Activated gamma-delta T cell (primary cell): ENCODE measurements around the gene WTAP.
A peak's percentile ranks its signal among the peaks of the same experiment; 100 is the strongest.
"Not testable (repeated sequence)": the region's sequence is repeated elsewhere in the genome, so short reads cannot be mapped to it uniquely, and the experiment has no call there.

Experiments
- DNase-seq: peaks from one replicate; lab custom pipeline; 2025; lab: John Stamatoyannopoulos, UW

The WTAP gene

DNA sequence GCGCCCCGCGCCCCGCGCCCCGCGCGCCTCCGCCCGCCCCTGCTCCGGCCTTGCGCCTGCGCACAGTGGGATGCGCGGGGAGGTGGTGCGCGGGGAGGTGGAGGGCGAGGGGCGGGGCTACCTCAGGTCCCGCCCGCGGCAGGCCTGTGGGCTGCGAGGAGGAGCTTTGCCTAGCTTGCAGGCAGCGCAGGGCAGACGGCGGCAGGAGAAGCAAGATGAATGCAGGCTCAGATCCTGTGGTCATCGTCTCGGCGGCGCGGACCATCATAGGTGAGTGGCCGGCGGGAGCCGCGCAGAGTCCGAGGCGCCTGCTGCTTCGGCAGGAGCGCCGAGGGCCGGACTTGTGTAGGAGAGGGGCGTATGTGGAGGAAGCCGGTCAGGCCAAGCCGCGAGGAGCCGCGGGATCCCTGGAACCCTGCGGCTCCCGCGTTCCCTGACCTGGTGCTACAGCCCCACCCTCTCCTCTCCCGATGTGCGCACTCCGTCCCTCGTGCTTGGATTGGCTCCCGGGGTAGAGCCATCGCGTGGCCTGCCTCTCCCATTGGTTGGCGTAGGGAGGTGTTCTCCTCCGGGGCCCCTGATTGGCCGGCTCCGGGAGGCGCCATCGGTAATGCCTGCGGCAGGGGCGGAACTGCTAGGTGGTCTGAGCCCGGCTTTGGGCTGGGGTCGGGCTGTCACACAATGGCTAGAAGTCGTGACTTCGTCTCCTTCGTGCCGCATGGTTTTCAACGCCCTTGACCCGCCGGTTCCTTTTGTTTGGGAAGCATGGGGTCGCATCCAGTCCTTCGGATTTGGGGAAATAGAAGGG lies 34.8 kb downstream of the WTAP start, which contains the start of gene ACAT2:
Gene ACAT2 (plus strand): TSS at position 173 of the 808 bp plus-strand sequence. CDS start 43 bp downstream, at position 216.
- peak; percentile 92 for DNase-seq

DNA sequence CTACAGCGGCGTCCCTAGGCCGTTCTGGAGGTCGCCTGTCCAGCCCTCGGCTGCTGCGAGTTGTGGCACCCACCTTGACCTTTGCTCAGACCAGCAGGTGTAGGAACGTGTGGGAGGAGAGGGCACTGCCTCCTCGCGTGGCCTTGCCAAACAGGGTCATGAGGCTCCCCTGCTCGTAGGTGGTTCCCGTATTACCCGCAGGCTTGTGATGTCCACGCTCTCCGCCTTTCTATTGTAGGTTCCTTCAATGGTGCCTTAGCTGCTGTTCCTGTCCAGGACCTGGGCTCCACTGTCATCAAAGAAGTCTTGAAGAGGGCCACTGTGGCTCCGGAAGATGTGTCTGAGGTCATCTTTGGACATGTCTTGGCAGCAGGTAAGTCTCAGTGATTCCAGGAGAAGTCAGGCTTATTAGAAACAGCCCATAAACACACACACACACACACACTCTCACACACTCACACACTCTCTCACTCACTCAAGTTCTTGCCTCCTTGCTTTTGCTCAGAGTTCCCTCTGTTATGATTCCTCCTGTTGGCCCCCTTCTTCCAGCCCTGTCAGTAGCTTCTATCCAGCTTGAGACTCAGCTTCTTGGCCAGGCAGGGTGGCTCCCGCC lies 35.5 kb downstream of the WTAP start:
- no peak for DNase-seq

DNA sequence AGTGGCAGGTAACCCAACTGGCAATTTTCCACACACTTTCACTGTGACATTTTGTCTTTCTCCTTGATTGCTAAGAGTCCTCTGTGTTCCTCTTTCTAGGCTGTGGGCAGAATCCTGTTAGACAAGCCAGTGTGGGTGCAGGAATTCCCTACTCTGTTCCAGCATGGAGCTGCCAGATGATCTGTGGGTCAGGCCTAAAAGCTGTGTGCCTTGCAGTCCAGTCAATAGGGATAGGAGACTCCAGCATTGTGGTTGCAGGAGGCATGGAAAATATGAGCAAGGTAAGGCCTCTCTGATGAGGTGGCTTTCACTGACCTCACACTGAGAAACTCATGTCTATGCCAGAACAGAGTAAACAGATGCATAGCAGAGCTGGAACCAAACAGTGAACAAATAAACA lies 39.6 kb downstream of the WTAP start:
- no peak for DNase-seq

DNA sequence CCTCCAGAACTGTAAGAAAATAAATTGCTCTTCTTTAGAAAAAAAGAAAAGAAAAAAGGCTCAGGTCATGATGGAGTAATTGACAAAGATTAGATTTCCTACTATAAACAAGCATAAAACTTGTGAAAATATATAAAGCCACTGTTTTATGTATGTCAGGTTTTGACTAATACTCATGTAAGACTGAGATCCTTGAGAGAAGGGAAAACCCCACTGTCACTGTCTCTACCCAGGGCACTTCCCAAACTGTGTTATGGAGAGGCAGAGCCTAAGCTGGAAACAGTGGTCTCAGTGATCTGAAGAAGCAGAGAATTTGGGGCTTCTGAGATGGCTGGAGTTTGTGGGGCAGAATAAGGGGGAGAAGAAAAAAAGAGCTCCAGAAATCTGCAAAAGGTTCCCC lies 42.2 kb downstream of the WTAP start:
- no peak for DNase-seq

DNA sequence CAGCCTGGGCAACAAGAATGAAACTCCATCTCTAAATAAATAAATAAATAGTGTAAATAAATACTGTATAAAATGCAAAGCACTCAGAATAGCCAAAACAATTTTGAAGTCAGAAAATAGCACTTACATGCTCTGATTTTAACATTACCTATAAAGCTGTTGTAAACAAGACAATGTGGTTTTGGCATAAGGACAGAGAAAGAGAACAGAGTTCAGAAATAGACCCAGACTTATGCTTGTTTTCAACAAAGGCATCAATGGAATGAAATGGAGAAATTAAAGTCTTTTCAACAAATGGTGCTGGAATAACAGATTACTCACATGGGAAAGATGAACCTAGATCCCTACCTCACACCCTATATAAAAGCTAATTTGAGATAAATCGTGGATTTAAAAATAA lies 44.9 kb downstream of the WTAP start:
- DNase-seq: no peak

DNA sequence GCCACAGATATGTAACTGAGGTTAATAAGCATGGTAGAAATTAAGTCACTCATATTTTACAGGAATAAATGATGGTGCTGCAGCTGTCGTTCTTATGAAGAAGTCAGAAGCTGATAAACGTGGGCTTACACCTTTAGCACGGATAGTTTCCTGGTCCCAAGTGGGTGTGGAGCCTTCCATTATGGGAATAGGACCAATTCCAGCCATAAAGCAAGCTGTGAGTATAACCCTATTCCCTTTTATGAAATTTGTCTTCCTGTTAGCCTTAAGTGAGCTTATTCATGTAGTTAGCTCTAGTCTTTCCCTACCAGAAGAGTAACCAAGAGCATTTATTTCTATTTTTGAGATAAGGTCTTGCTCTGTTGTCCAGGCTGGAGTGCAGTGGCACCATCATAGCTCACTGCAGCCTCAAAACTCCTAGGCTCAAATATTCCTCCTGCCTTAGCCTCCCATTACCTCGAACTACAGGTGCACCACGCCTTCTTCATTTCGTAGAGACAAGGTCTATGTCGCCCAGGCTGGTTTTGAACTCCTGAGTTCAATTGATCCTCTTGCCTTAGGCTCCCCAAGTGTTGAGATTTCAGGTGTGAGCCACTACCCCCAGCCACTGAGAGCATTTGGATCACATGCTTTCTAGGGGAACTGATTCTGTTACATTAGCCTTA lies 50.1 kb downstream of the WTAP start:
- DNase-seq: no peak

DNA sequence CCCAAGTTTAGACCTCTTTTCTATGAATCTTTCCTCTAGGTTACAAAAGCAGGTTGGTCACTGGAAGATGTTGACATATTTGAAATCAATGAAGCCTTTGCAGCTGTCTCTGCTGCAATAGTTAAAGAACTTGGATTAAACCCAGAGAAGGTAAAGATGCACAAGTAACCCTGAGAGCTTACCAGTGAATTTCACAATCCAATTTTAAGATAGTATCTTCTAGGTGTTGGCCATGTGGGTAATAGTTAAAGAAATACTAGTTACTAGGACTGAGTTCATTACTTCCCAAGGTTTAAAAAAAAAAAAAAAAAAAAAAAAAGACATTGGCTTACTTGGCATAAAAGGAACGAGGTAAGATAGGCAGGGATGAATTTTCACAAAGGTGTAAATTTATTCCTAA lies 50.8 kb downstream of the WTAP start:
- no peak for DNase-seq

DNA sequence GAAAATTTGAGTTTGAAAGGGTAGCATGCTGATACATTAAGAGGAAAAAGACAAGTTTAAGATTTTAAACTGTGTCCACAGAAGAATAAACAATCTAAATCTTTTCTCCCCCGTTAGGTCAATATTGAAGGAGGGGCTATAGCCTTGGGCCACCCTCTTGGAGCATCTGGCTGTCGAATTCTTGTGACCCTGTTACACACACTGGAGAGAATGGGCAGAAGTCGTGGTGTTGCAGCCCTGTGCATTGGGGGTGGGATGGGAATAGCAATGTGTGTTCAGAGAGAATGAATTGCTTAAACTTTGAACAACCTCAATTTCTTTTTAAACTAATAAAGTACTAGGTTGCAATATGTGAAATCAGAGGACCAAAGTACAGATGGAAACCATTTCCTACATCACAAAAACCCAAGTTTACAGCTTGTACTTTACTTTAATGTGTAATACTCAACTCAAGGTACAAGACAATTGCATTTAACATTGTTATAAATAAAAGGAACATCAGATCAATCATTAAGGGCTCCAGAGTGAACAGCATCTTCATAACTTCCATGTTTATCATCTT lies 51.3 kb downstream of the WTAP start:
- DNase-seq: no peak

DNA sequence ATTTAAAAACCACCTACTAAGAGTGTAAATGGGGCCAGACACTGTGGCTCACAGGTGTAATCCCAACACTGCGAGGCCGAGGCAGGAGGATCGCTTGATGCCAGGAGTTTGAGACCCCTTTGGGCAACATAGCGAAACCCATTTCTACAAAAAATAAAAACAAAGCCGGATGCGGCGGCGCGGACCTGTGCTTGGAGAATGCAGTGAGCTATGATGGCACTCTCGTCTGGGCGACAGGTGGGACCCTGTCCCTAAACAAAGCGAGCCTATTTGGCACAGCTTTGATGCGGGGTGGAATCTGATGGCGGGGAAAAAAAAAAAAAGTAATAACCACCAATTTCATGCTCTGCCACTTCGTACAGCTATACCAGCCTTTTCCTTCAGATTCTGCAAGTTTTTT lies 61.0 kb downstream of the WTAP start:
- DNase-seq: no peak

DNA sequence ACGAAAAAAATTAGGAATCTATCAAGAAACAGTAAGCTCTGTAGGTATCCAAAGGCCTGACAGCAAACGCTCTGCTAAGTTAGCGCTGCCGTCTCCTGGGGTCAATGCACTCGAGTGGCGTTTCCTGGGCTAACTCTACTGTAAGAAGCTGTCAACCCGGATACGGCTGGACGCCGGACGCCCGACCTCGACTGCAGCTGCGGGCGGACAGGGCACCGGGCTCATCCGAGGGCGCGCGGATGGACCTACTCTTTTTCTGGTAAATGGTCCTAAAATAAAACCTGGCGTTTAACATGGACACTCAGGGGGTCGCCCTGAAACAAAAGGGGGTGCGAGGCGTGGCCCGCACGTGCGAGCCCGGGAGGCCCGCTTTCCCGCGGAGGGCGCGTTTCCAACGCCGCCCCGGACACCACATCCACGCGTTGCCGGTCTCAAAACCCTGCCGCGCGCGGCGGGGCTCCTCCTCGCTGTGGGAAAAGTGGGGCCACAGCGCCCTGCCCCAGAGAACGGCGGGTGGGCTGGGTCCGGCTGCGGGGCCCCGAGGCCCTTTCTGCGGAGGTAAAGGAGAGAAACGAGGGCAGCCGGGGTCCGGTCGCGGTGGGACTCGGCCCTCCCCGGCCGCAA lies 61.6 kb downstream of the WTAP start:
- DNase-seq: peak; percentile 35

DNA sequence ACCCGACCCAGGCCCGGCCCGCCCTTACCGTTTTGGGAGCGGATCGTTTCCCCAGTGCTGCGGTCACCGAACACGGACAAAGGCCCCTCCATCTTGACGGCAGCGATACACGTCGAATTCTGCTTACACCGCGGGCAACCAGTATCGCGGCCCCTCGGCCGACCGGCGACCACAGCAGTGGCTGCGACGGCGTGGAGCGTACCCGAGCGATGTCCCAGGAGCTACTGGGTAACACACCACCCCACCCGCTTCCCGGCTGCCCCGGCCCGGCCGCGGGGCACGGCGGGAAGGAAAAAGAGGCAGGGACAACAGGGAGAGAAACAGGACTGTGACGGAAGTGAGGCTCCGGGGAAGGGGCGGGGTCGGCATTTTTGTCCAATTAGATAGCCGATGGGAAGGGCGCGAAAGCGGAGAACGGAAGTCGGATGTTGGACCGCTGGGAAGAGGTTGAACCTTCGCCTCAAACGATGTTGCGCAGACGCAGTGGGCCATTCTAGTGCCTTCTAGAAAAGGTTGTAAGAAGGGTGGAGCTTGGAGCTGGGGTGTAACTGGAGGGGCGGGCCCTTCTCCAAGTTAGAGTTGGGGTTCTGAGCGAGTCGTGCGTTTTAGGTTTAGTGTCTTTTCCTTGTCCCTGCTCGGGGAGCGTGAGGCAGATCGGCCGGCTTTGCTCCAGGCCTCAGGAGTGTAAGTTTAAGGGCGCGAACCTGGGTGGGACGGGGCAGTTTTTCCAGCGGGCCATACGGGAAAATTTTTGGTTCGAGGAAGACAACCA lies 62.3 kb downstream of the WTAP start, which contains the start of gene TCP1:
Gene TCP1 (minus strand): TSS at position 226 of the 772 bp plus-strand sequence. CDS start 134 bp downstream, at position 92.
- DNase-seq: peak; percentile 81

DNA sequence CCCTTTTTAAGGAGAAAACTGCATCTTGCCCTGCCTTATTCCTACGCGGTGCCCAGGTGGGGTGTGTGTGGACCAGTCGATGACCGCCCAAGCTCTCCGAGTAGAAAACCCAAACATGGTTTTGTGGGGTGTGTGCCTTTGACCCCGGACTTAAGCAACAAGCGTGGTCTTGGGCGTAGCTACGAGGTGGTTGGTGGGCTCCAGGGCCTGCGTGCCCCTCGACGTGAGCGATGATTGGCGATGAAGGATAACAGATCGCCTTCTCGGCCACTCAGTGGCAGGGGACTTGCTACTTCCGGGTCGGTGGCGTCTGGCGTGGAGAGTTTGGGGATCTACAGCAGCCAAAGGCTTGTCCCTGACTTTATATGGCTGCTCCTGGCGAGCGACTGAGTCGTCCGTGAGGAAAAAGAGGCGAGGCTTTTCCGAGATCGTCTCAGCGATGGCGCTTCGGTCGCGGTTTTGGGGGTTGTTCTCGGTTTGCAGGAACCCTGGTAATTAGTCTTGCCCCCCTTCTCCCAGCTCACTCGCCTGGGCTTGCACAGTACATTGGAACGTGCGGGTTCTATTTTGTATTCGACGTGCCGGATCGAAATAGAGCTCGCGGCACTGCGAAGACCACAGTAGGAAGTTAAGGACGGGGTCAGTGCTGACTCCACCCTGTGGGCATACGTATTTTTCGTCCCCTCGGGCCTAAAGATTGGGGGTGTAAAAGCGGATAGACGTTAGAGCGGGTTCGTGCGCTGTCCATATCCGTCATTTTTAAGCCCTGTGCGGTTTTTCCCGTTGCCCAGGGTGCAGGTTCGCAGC lies 63.0 kb downstream of the WTAP start, which contains the start of gene MRPL18:
Gene MRPL18 (plus strand): TSS at position 319 of the 807 bp plus-strand sequence. CDS start 121 bp downstream, at position 440.
- peak; percentile 62 for DNase-seq

DNA sequence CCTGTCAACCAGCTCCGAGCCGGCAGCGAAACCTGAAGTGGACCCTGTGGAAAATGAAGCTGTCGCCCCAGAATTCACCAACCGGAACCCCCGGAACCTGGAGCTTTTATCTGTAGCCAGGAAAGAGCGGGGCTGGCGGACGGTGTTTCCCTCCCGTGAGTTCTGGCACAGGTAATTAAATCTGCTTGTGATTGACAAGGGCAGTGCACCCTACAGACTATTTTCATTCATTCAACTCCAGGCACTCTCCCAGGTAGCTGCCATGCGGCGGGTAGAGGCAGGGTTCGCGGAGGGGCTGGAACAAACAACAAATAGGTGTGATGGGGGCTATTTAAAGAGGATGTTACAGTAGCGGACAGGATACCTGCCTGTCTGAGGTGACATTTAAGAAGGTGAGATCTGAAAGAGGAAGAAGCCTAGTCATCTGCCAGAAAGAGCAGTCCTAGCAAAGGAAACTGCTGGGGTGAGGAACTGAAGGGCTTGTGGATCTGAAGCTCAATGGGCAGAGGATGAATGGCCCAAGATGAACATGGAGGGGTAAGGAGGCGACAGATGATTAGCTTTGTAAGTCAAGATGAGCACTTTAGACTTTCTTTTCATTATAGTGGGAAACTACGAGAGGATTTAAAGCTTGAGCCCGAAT lies 63.8 kb downstream of the WTAP start:
- no peak for DNase-seq

DNA sequence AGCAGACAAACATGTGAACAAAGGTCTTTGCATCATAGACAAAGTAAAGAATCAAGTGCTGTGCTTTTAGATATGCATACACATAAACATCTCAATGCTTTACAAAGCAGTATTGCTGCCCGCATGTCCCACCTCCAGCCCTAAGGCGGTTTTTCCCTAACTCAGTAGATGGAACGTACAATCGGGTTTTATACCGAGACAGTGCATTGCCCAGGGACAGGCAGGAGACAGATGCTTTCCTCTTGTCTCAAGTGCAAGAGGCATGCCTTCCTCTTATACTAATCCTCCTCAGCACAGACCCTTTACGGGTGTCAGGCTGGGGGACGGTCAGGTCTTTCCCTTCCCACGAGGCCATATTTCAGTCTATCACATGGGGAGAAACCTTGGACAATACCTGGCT lies 67.7 kb downstream of the WTAP start:
- not testable (repeated sequence) for DNase-seq

DNA sequence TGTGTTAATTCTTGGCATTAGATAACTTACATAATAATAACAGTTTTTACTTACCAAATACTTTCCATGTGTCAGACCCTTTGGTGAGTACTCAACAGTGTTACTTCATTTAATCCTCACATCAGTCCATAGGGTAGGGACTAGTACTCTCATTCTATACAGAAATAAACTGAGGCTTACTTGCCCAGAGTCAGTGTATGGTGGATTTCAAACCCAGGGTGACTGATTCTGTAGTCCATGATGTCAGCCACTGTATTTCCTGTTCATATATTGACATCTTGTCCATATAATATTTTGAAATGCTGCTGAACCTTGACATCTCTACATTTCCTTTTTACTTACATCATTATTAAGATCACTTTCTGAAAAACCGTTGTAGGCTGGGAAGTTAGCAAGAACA lies 70.2 kb downstream of the WTAP start:
- no peak for DNase-seq

DNA sequence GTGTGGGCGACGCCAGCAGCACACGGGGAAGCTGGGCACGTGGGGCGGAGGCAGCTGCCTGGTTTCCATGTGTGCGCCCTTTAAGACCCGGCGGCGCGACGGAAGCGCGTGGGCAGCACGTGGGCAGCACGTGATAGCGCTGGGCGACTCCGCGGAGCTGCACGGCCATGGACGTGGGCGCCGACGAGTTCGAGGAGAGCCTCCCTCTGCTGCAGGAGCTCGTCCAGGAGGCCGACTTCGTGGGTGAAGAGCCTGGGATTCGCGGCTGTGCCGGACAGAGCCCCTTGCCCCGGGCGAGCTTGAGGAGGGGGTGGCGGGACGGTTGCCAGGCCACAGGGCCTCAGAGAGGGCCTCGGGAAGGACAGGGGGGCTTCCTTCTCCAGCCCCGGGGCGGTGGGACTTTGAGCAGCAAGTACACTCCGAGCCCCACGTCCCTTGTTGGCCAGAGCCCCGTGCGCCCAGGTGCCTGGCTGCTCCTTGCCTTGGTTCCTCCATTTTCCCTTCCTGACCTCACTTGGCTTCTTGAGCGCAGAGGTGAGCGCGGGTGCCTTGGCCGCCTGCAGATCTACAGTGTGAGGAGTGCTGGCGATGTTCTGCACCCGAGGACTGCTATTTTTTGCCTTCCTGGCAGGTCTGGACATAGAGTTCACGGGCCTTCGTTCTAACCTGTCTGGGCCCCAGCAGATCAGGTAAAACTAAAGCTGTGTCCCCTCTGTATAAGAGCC lies 73.0 kb downstream of the WTAP start, which contains the start of gene PNLDC1:
Gene PNLDC1 (plus strand): TSS at position 136 of the 725 bp plus-strand sequence. CDS start 32 bp downstream, at position 168.
- no peak for DNase-seq

DNA sequence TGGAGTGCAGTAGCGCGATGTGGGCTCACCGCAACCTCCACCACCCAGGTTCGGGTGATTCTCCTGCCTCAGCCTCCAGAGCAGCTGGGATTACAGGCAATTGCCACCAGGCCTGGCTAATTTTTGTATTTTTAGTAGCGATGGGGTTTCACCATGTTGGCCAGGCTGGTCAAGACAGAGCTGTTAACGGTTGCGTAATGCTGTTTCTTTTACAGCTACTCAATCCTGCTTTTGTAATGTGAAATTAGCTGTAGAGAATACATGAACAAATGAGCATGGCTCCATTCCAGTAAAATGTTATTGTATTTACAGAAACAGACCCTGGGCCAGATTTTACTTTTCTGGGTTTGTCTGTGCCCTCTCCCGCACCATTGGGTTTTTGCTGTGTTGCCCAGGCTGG lies 74.6 kb downstream of the WTAP start:
- no peak for DNase-seq

DNA sequence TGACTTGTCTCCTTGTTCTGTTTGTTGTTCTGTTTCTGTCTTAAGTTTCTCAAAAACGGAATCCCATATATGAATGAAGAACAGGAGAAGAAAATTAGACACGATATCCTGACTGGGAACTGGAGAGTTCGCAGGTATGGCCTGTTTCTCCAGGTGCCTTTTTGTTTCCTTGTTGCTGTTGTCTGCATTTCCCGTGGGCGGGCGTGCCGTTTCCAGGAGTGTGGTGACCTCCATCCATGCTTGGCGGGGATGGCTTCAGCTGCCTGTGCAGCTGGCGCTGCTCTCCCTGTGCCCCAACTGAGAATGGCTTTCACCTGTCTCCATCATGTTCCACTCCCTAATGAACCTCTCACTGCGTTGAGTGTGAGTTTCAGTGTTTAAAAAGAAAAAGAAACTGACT lies 77.2 kb downstream of the WTAP start:
- DNase-seq: no peak
